Heart right ventricle (tissue), 16 donors: ENCODE results near the gene TRDN. TPM values are rescaled to one million over a fixed set of nuclear protein-coding genes. Genes with fewer than 3 reads are reported as not detected.
A peak's percentile ranks its signal among the peaks of the same experiment; 100 is the strongest.
"Not testable (repeated sequence)": the region's sequence is repeated elsewhere in the genome, so short reads cannot be mapped to it uniquely, and the experiment has no call there.

Experiments
- ATAC-seq, 8 donors: fragments of 200-7000 bp; cut with Tn5 transposase; one replicate each; pipeline ENCODE4 v1.9.1; 2020; ENCODE audit warnings: mild to moderate bottlenecking in 8 of 8, moderate library complexity in 8 of 8, moderate number of reproducible peaks in 1 of 8
- DNase-seq, 2 donors: peaks; one replicate each; pipeline ENCODE4 v3.0.0-alpha.2; 2020
- H3K27ac ChIP-seq, 10 donors: fragments of 200-600 bp; sonication (generic) in 2 of 10; one replicate each; pipeline versions ENCODE4 v1.5.0 to v1.8.0; 2020 to 2022; ENCODE audit warnings: mild to moderate bottlenecking in 3 of 10
- H3K27me3 ChIP-seq, 7 donors: fragments of 200-600 bp; one replicate each; pipeline ENCODE4 v1.8.0; 2021 to 2022; ENCODE audit warnings: mild to moderate bottlenecking in 2 of 7
- H3K36me3 ChIP-seq, 9 donors: fragments of 200-600 bp; sonication (generic) in 1 of 9; one replicate each; pipeline versions ENCODE4 v1.5.0 to v1.8.0; 2020 to 2022; ENCODE audit warnings: mild to moderate bottlenecking in 2 of 9
- H3K4me1 ChIP-seq, 9 donors: fragments of 200-600 bp; sonication (generic) in 1 of 9; one replicate each; pipeline versions ENCODE4 v1.5.0 to v1.8.0; 2020 to 2022; ENCODE audit warnings: mild to moderate bottlenecking in 4 of 9
- H3K4me3 ChIP-seq, 10 donors: fragments of 200-600 bp; sonication (generic) in 2 of 10; one replicate each; pipeline versions ENCODE4 v1.5.0 to v1.8.0; 2020 to 2022; ENCODE audit warnings: mild to moderate bottlenecking in 7 of 10, moderate library complexity in 2 of 10
- H3K9me3 ChIP-seq, 11 donors: fragments of 200-600 bp in 10 of 11; sonication (generic) in 2 of 11; one replicate each; pipeline versions ENCODE4 v1.5.0 to v1.8.0; 2013 to 2022; ENCODE audit warnings: mild to moderate bottlenecking in 2 of 11, control low read depth in 1 of 11, moderate library complexity in 1 of 11
- WGBS, 2 donors: extraction: QIAGEN DNeasy Blood & Tissue Kit; methylation state at CpG; one replicate each; pipeline ENCODE4 v1.1.7; 2013; ENCODE audit warnings: inconsistent platforms in 1 of 2; 5-methylcytosine and 5-hydroxymethylcytosine counted together
- intact Hi-C, 10 donors: fragments of 100-400 bp; cut with DNase I; formaldehyde crosslinking; loops; one replicate each; pipeline versions ENCODE4 v1.11.1 to v1.14.2; 2022
- polyA plus RNA-seq, 2 donors: library from polyadenylated mRNA; stranded (reverse); fragments of 200-250 nt; gene quantifications; one replicate each; pipeline ENCODE4 v1.2.3, GENCODE V29; 2013
- total RNA-seq, 10 donors: library from RNA; stranded (reverse); fragmentation: NEBNext Ultra II Directional in 3 of 10; extraction: Animal tissue kit (Norgen Biotek cat#: 25700) in 3 of 10; gene quantifications; one replicate each; pipeline versions ENCODE4 v1.2.1 to v1.2.4, GENCODE V29; 2021 to 2023
- TF ChIP-seq, protein P1 (sequence below), 9 donors: fragments of 200-600 bp; sonication (generic) in 2 of 9; IDR thresholded peaks; one replicate each; pipeline versions ENCODE4 v1.5.0 to v1.8.0; 2021 to 2022; ENCODE audit warnings: antibody characterized with exemption in 9 of 9, mild to moderate bottlenecking in 5 of 9, moderate library complexity in 1 of 9
- donor health status: Arrhythmogenic right ventricular cardiomyopathy.
- donor health status: ischemic (EF 13 %, LVEDD 7.1; RV severe dilation, severe dysfunction).
- donor health status: healthy with polysubstance abuse.
- donor health status: DM: no; HTN: yes; CAD: no.
- donor health status: DM: no; HTN: no; CAD: no.
- donor health status: ischemic (EF 25% LVEDD 6.9; RV normal size, moderate dysfunction).
- donor health status: ischemic (EF 25% LVEDD 5.7; RV mildly dilated, moderate dysfunction).
- donor health status: healthy.
- donor health status: DM: yes; HTN: yes; CAD: no.
- donor health status: Ischemic cardiomyopathy.
- donor health status: ischemic (EF 35%, LVEDD 5.7; RV mildly dilated, moderate dysfunction).
- donor health status: nonischemic (EF 11% LVEDD 7.7; RV severe dilation, severe dysfunction).
- donor health status: DM: yes; HTN: yes; CAD: no.
- donor health status: PGD.
- donor health status: ischemic (EF 29% LVEDD 5.4; RV normal size, mild dysfunction).
- donor health status: nonischemic (EF 23%, LVEDD 6.1; RV moderate dilation, normal function).

The TRDN gene
- total and polyA plus RNA-seq, 12 donors = 37.6 to 1,141 (median 437) TPM

DNA sequence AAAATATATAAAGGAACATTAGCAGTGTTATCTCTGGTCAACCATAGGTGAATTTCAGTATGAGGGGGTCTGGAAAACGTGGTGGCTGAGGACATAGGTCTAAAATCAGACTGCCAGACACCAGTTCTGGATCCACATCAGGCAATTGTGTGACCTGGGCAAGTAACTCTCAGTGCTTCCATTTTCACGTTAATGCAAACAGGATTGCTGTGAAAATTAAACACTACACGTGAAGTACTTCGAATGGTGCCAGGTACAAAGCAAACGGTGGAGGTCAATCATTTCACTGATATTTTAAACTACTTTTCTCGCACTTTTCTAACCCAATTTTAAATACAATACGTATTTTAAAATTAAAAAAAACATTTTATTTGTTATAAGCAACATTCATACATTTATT lies 315.7 kb downstream of the TRDN start:
- DNase-seq (no peak), ATAC-seq (no peak)
- Histone ChIP-seq H3K36me3 (no peaks in the 10 kb centered on the region), H3K9me3 (no peaks in the 10 kb centered on the region), H3K4me3 (no peak overlapping the region), H3K27ac (no peak overlapping the region), H3K4me1 (no peaks in the 10 kb centered on the region), H3K27me3 (no peaks in the 10 kb centered on the region)
- intact Hi-C loops = no loop called here
- TF ChIP-seq, protein P1, sequence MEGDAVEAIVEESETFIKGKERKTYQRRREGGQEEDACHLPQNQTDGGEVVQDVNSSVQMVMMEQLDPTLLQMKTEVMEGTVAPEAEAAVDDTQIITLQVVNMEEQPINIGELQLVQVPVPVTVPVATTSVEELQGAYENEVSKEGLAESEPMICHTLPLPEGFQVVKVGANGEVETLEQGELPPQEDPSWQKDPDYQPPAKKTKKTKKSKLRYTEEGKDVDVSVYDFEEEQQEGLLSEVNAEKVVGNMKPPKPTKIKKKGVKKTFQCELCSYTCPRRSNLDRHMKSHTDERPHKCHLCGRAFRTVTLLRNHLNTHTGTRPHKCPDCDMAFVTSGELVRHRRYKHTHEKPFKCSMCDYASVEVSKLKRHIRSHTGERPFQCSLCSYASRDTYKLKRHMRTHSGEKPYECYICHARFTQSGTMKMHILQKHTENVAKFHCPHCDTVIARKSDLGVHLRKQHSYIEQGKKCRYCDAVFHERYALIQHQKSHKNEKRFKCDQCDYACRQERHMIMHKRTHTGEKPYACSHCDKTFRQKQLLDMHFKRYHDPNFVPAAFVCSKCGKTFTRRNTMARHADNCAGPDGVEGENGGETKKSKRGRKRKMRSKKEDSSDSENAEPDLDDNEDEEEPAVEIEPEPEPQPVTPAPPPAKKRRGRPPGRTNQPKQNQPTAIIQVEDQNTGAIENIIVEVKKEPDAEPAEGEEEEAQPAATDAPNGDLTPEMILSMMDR (IDR thresholded peaks at IDR 0.05) = no peak
- 76 to 79% methylated on average over 7 of the region's 7 CpGs for WGBS, 2 donors

DNA sequence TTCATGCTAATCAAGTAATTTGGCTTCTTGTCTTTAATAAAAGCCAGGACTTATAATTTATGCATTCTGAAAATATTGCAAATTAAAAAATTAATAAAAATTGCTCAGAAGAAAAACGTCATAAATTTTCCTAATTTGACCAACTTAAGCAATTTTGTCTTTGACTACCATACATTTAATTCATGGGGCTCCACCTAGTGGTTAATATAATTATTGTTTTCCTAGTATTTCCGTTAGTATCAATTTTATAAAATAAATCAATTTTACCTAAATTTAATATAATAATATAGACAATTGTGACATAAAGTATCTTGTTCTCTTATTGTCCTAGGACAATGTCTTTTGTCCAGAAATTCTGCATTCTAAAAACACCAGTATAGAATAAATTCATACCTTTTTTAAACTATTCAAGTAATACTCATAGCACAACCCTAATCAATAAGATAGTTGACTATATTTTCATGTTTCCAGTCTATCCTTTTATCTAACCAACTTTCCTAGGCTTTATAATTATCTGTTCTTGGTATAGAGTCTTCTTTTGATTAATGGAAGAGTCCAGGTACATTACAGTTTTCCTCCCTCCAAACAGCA lies 319.9 kb downstream of the TRDN start:
- Histone ChIP-seq H3K27ac (no peak overlapping the region), H3K4me3 (no peak overlapping the region), H3K4me1 (no peaks in the 10 kb centered on the region), H3K36me3 (no peaks in the 10 kb centered on the region), H3K27me3 (no peaks in the 10 kb centered on the region), H3K9me3 (peaks cover 0 to 19% (median 0%) of the 10 kb centered on the region in 11 donors)
- DNase-seq (no peak), ATAC-seq (no peak)
- WGBS, 2 donors = 8 to 9% methylated on average over 2 of the region's 2 CpGs
- TF ChIP-seq, protein P1 (IDR thresholded peaks at IDR 0.05) = peak; percentile 34 to 73 (median 64)
- intact Hi-C loops = loop anchor here in 9 of 10 donors (5.0 to 10.0 kb wide), 6 partner anchors 362 to 592 kb away; no protein-coding TSS in a partner anchor

DNA sequence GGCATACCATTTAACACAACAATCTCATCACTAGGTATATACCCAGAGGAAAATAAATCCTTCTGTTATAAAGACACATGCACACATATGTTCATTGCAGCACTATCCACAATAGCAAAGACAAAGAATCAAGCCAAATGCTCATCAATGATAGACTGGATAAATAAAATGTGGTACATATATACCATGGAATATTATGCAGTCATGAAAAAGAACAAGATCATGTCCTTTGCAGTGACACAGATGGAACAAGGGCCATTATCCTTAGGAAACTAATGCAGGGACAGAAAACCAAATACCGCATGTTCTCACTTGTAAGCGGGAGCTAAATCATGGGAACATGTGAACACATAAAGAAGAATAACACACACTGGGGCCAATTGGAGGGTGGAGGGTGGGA lies 322.3 kb downstream of the TRDN start:
- intact Hi-C loops = loop anchor here in 8 of 10 donors (5.0 to 10.0 kb wide), 4 partner anchors 360 to 590 kb away; no protein-coding TSS in a partner anchor
- H3K4me3 ChIP-seq, H3K4me1 ChIP-seq, H3K27me3 ChIP-seq, ATAC-seq, H3K36me3 ChIP-seq, DNase-seq, H3K27ac ChIP-seq: not testable (repeated sequence)
- WGBS, 2 donors = 98 to 100% methylated on average over 2 of the region's 2 CpGs
- peaks cover 0 to 19% (median 0%) of the 10 kb centered on the region in 11 donors for H3K9me3 ChIP-seq

DNA sequence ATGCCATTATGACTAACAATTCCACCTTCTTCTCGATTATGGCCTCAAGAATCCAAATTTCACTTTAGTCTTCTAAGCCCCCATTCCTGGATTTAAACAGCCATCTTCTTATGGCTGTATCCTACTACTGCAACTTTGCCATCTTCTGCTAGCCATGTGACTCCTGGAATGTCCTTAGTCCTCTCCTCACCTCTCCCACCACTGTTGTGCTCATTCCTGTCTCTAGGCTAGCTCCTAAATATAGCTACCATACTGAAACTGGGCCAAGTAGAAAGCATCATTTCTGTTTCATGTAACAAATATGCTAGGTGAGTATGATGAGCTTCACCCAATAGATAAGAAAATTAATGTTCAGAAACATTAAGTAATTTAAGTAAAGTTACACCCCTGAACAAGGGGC lies 327.6 kb downstream of the TRDN start:
- H3K4me1 ChIP-seq = peaks cover 0 to 7% (median 0%) of the 10 kb centered on the region in 9 donors
- ATAC-seq = peak in 4 of 8 donors; percentile 27 to 81 (median 72)
- intact Hi-C loops = no loop called here

More for the DNA sequence above, 327.6 kb downstream of the TRDN start:
- TF ChIP-seq, protein P1 (IDR thresholded peaks at IDR 0.05) = peak in 2 of 9 donors; percentile 16 to 17
- DNase-seq = no peak
- Histone ChIP-seq H3K9me3 (peaks cover 0 to 13% (median 0%) of the 10 kb centered on the region in 11 donors), H3K36me3 (no peaks in the 10 kb centered on the region), H3K27ac (no peak overlapping the region), H3K27me3 (no peaks in the 10 kb centered on the region), H3K4me3 (no peak overlapping the region)
- 69 to 80% methylated on average over 1 of the region's 1 CpG for WGBS, 2 donors
